ENCODE data around the gene ORAI3. TPM values are rescaled to one million over a fixed set of nuclear protein-coding genes. Genes with fewer than 3 reads are reported as not detected.

ORAI3 gene
- total RNA-seq, 1 donor from 2014 or later: 25.2 TPM

- Mint-ChIP-seq H3K9me3 (ENCODE audit: unreplicated experiment) (no peaks in the 10 kb centered on the region), H3K27me3 (ENCODE audit: unreplicated experiment) (no peaks in the 10 kb centered on the region), H3K4me3 (ENCODE audit: unreplicated experiment) (no peak overlapping the region), H3K36me3 (ENCODE audit: unreplicated experiment) (peaks cover 32% of the 10 kb centered on the region), H3K4me1 (ENCODE audit: unreplicated experiment) (no peaks in the 10 kb centered on the region), H3K27ac (ENCODE audit: unreplicated experiment) (no peak overlapping the region)
- DNase-seq (ENCODE audit: extremely low spot score, unreplicated experiment): no peak
- no peak for TF ChIP-seq CTCF (IDR thresholded peaks at IDR 0.05)
These were observed 30.5 kb downstream of the ORAI3 start for GRCh38 chr16:30979170-30980022.

- TF ChIP-seq CTCF (IDR thresholded peaks at IDR 0.05): no peak
- no peak for DNase-seq (ENCODE audit: extremely low spot score, unreplicated experiment)
- Mint-ChIP-seq H3K36me3 (ENCODE audit: unreplicated experiment) (peaks cover 31% of the 10 kb centered on the region), H3K4me3 (ENCODE audit: unreplicated experiment) (no peak overlapping the region), H3K27ac (ENCODE audit: unreplicated experiment) (no peak overlapping the region), H3K9me3 (ENCODE audit: unreplicated experiment) (no peaks in the 10 kb centered on the region), H3K4me1 (ENCODE audit: unreplicated experiment) (peaks cover 2% of the 10 kb centered on the region), H3K27me3 (ENCODE audit: unreplicated experiment) (no peaks in the 10 kb centered on the region)
These were observed 31.1 kb downstream of the ORAI3 start for GRCh38 chr16:30980023-30980371.

- no peaks in the 10 kb centered on the region for H3K27me3 Mint-ChIP-seq (ENCODE audit: unreplicated experiment)
These were observed 31.6 kb downstream of the ORAI3 start for GRCh38 chr16:30980434-30980833.

GRCh38 chr16:30980959-30981358 is 32.1 kb downstream of the ORAI3 start:
- no peaks in the 10 kb centered on the region for H3K9me3 Mint-ChIP-seq (ENCODE audit: unreplicated experiment)
- H3K27ac Mint-ChIP-seq (ENCODE audit: unreplicated experiment): no peak overlapping the region
- DNase-seq (ENCODE audit: extremely low spot score, unreplicated experiment): no peak
- TF ChIP-seq CTCF (IDR thresholded peaks at IDR 0.05): no peak
- no peaks in the 10 kb centered on the region for H3K27me3 Mint-ChIP-seq (ENCODE audit: unreplicated experiment)
- H3K4me3 Mint-ChIP-seq (ENCODE audit: unreplicated experiment): no peak overlapping the region
- H3K4me1 Mint-ChIP-seq (ENCODE audit: unreplicated experiment): peaks cover 9% of the 10 kb centered on the region
- H3K36me3 Mint-ChIP-seq (ENCODE audit: unreplicated experiment): peaks cover 27% of the 10 kb centered on the region

More at GRCh38 chr16:30980434-30980833, 31.6 kb downstream of the ORAI3 start:
- no peaks in the 10 kb centered on the region for H3K9me3 Mint-ChIP-seq (ENCODE audit: unreplicated experiment)
- peaks cover 31% of the 10 kb centered on the region for H3K36me3 Mint-ChIP-seq (ENCODE audit: unreplicated experiment)
- no peak overlapping the region for H3K27ac Mint-ChIP-seq (ENCODE audit: unreplicated experiment)
- no peak for TF ChIP-seq CTCF (IDR thresholded peaks at IDR 0.05)
- no peak for DNase-seq (ENCODE audit: extremely low spot score, unreplicated experiment)
- no peak overlapping the region for H3K4me3 Mint-ChIP-seq (ENCODE audit: unreplicated experiment)
- H3K4me1 Mint-ChIP-seq (ENCODE audit: unreplicated experiment): peaks cover 6% of the 10 kb centered on the region

GRCh38 chr16:30982548-30983288 is 33.9 kb downstream of the ORAI3 start:
- no peak overlapping the region for H3K4me3 Mint-ChIP-seq (ENCODE audit: unreplicated experiment)
- H3K27me3 Mint-ChIP-seq (ENCODE audit: unreplicated experiment): no peaks in the 10 kb centered on the region
- TF ChIP-seq CTCF (IDR thresholded peaks at IDR 0.05): no peak
- H3K36me3 Mint-ChIP-seq (ENCODE audit: unreplicated experiment): peaks cover 18% of the 10 kb centered on the region
- H3K27ac Mint-ChIP-seq (ENCODE audit: unreplicated experiment): peak overlapping the region; percentile 27
- no peaks in the 10 kb centered on the region for H3K9me3 Mint-ChIP-seq (ENCODE audit: unreplicated experiment)
- peaks cover 13% of the 10 kb centered on the region for H3K4me1 Mint-ChIP-seq (ENCODE audit: unreplicated experiment)
- no peak for DNase-seq (ENCODE audit: extremely low spot score, unreplicated experiment)

All from osteocyte (in vitro differentiated cells).